ENCODE data around the gene ECHS1.
A peak's percentile ranks its signal among the peaks of the same experiment; 100 is the strongest.

Gene ECHS1

GRCh38 chr10:133359972-133360610 is 13.1 kb downstream of the ECHS1 start:
- ChIA-PET POLR2A (interaction anchor here (1.6 kb wide), 1 partner anchor 10 kb away, joined by 5 read pairs; no protein-coding TSS in a partner anchor), CTCF (interaction anchor here (6.7 kb wide), 1 partner anchor 30 kb away, joined by 24 read pairs; no protein-coding TSS in a partner anchor)
- no peak for DNase-seq (ENCODE audit: low read depth, low spot score)
- TF ChIP-seq CTCF (IDR thresholded peaks at IDR 0.05; ENCODE audit: insufficient read depth, low read length, missing control alignments), result no peak
- H3K4me3 ChIP-seq (ENCODE audit: low read depth, low read length), result no peak overlapping the region

GRCh38 chr10:133359554-133359971 is 13.6 kb downstream of the ECHS1 start:
- CTCF ChIA-PET, result interaction anchor here (6.7 kb wide), 1 partner anchor 29 kb away, joined by 24 read pairs; no protein-coding TSS in a partner anchor

GRCh38 chr10:133358925-133359310 is 14.2 kb downstream of the ECHS1 start:
- ChIA-PET CTCF (interaction anchor here (1.4 to 6.7 kb wide), 2 partner anchors 11 to 29 kb away, joined by 3 to 24 read pairs; no protein-coding TSS in a partner anchor), POLR2A (no interaction called here)

More at GRCh38 chr10:133359554-133359971, 13.6 kb downstream of the ECHS1 start:
- DNase-seq (ENCODE audit: low read depth, low spot score), result no peak
- no peak for TF ChIP-seq CTCF (IDR thresholded peaks at IDR 0.05; ENCODE audit: insufficient read depth, low read length, missing control alignments)
- POLR2A ChIA-PET, result interaction anchor here (1.6 kb wide), 1 partner anchor 10 kb away, joined by 5 read pairs; no protein-coding TSS in a partner anchor
- no peak overlapping the region for H3K4me3 ChIP-seq (ENCODE audit: low read depth, low read length)

GRCh38 chr10:133358162-133358924 is 14.8 kb downstream of the ECHS1 start:
- H3K4me3 ChIP-seq (ENCODE audit: low read depth, low read length), result no peak overlapping the region
- POLR2A ChIA-PET, result interaction anchor here (0.5 kb wide), 1 partner anchor 101 kb away, joined by 3 read pairs; no protein-coding TSS in a partner anchor

More at GRCh38 chr10:133358925-133359310, 14.2 kb downstream of the ECHS1 start:
- DNase-seq (ENCODE audit: low read depth, low spot score), result no peak
- no peak for TF ChIP-seq CTCF (IDR thresholded peaks at IDR 0.05; ENCODE audit: insufficient read depth, low read length, missing control alignments)
- H3K4me3 ChIP-seq (ENCODE audit: low read depth, low read length), result no peak overlapping the region

GRCh38 chr10:133357285-133358161 is 15.6 kb downstream of the ECHS1 start, which contains the start of gene FUOM:
Gene FUOM, minus strand, starts transcription at chr10:133358019. Its CDS starts 12 bp downstream, at chr10:133358007.
- CTCF ChIA-PET, result interaction anchor here (1.2 to 4.5 kb wide), 3 partner anchors 26 to 43 kb away, joined by 3 to 25 read pairs (median 4); no protein-coding TSS in a partner anchor
- no peak for DNase-seq (ENCODE audit: low read depth, low spot score)

More at GRCh38 chr10:133358162-133358924, 14.8 kb downstream of the ECHS1 start:
- CTCF ChIA-PET, result interaction anchor here (1.4 to 6.7 kb wide), 4 partner anchors 12 to 29 kb away, joined by 3 to 25 read pairs (median 14); no protein-coding TSS in a partner anchor
- no peak for TF ChIP-seq CTCF (IDR thresholded peaks at IDR 0.05; ENCODE audit: insufficient read depth, low read length, missing control alignments)
- DNase-seq (ENCODE audit: low read depth, low spot score), result no peak

More at GRCh38 chr10:133357285-133358161, 15.6 kb downstream of the ECHS1 start, which contains the start of gene FUOM:
- TF ChIP-seq CTCF (IDR thresholded peaks at IDR 0.05; ENCODE audit: insufficient read depth, low read length, missing control alignments), result no peak
- peak within 1 kb of the TSS; percentile 64 for H3K4me3 ChIP-seq (ENCODE audit: low read depth, low read length)
- POLR2A ChIA-PET, result no interaction called here

Measured in AG04449 (cell line).